Tibial nerve (tissue), 4 donors: ENCODE data around the gene LENEP. TPM values are rescaled to one million over a fixed set of nuclear protein-coding genes. Genes with fewer than 3 reads are reported as not detected.

Experiments used
- DNase-seq, 2 donors: peaks; one replicate each; pipeline ENCODE4 v3.0.0-alpha.2; 2019; ENCODE audit warnings: low spot score in 2 of 2
- H3K27ac ChIP-seq, 4 donors: fragments of 200-600 bp; sonication (generic) in 3 of 4; one replicate each; pipeline ENCODE4 v1.5.1; 2017 to 2019; ENCODE audit warnings: mild to moderate bottlenecking in 1 of 4
- H3K27me3 ChIP-seq, 2 donors: fragments of 200-600 bp; sonication (generic) in 1 of 2; one replicate each; pipeline versions ENCODE4 v1.5.1 to v1.6.0; 2017 to 2019
- H3K36me3 ChIP-seq, 3 donors: fragments of 200-600 bp; sonication (generic); one replicate each; pipeline ENCODE4 v1.5.1; 2018 to 2019
- H3K4me1 ChIP-seq, 4 donors: fragments of 200-600 bp; sonication (generic) in 3 of 4; one replicate each; pipeline ENCODE4 v1.5.1; 2017 to 2019
- H3K4me3 ChIP-seq, 4 donors: fragments of 200-600 bp; sonication (generic) in 3 of 4; one replicate each; pipeline ENCODE4 v1.5.1; 2017 to 2019; ENCODE audit warnings: mild to moderate bottlenecking in 1 of 4, moderate library complexity in 1 of 4
- H3K9me3 ChIP-seq, 4 donors: fragments of 200-600 bp; sonication (generic) in 3 of 4; one replicate each; pipeline ENCODE4 v1.5.1; 2017 to 2019
- EP300 ChIP-seq, 2 donors: sonication (generic); formaldehyde crosslinking; IDR thresholded peaks; one replicate each; pipeline ENCODE4 v1.6.1; 2017; ENCODE audit warnings: antibody characterized with exemption in 2 of 2, mild to moderate bottlenecking in 1 of 2
- POLR2A ChIP-seq, 2 donors: fragments of 450-650 bp; IDR thresholded peaks; one replicate each; pipeline ENCODE4 v1.6.1; 2017; ENCODE audit warnings: antibody characterized with exemption in 2 of 2, mild to moderate bottlenecking in 2 of 2, moderate library complexity in 2 of 2
- WGBS, 2 donors: methylation state at CpG; one replicate each; pipeline ENCODE4 v1.1.5; 2018; 5-methylcytosine and 5-hydroxymethylcytosine counted together
- total RNA-seq, 4 donors: library from RNA; depleted of rRNA; stranded (reverse); fragments of >200 nt; gene quantifications; one replicate each; pipeline ENCODE4 v1.1.0, GENCODE V29; 2016
- TF ChIP-seq, protein P1 (sequence below), 5 experiments: fragments of 200-600 bp in 3 of 5; fragments of 450-650 bp in 2 of 5; sonication (generic) in 3 of 5; IDR thresholded peaks; one replicate each; pipeline ENCODE4 v1.5.1; 2016 to 2019; ENCODE audit warnings: antibody characterized with exemption in 5 of 5, mild to moderate bottlenecking in 3 of 5, moderate library complexity in 2 of 5

LENEP gene
- total RNA-seq, 4 donors from 2014 or later, result 1.5 TPM; not detected in 3

DNA sequence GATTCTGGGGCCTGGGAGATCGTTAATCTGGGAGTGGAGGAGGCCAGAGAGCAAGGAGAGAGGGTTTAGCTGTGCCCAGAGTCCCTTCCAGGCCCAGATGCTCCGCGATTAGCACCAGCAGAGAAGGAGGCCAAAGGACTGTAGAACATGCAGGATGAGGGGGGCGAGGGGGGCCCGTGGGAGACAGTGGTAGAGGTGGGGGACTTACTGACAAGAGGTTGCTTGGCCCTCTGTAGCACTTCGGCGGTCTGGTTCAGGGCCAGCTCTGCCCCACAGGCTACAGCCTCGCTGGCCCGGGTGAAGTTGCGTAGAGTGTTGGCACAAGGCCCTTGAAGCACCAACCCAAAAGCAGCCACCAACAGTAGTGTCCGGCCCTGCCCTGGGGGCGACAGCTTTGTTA, 39.5 kb downstream of the LENEP start:
- WGBS, 2 donors, result 70 to 86% methylated on average over 8 to 12 of the region's 12 CpGs
- peaks cover 0 to 4% (median 0%) of the 10 kb centered on the region in 4 donors for H3K4me1 ChIP-seq
- no peaks in the 10 kb centered on the region for H3K9me3 ChIP-seq
- no peak overlapping the region for H3K4me3 ChIP-seq
- H3K36me3 ChIP-seq, result no peaks in the 10 kb centered on the region
- H3K27me3 ChIP-seq, result no peaks in the 10 kb centered on the region
- H3K27ac ChIP-seq, result no peak overlapping the region
- no peak for TF ChIP-seq EP300 (IDR thresholded peaks at IDR 0.05)
- TF ChIP-seq, protein P1, sequence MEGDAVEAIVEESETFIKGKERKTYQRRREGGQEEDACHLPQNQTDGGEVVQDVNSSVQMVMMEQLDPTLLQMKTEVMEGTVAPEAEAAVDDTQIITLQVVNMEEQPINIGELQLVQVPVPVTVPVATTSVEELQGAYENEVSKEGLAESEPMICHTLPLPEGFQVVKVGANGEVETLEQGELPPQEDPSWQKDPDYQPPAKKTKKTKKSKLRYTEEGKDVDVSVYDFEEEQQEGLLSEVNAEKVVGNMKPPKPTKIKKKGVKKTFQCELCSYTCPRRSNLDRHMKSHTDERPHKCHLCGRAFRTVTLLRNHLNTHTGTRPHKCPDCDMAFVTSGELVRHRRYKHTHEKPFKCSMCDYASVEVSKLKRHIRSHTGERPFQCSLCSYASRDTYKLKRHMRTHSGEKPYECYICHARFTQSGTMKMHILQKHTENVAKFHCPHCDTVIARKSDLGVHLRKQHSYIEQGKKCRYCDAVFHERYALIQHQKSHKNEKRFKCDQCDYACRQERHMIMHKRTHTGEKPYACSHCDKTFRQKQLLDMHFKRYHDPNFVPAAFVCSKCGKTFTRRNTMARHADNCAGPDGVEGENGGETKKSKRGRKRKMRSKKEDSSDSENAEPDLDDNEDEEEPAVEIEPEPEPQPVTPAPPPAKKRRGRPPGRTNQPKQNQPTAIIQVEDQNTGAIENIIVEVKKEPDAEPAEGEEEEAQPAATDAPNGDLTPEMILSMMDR (IDR thresholded peaks at IDR 0.05), result no peak
- TF ChIP-seq POLR2A (IDR thresholded peaks at IDR 0.05), result no peak
- DNase-seq, result no peak

GRCh38 chr1:155033524-155033923, 40.1 kb downstream of the LENEP start, which contains the start of the genes DCST1 and DCST2:
Gene DCST1, plus strand, starts transcription at chr1:155033824. Its CDS starts 213 bp downstream, at chr1:155034037.
Gene DCST2, minus strand, starts transcription at chr1:155033781. Its CDS starts 80 bp downstream, at chr1:155033701.
- 90 to 93% methylated on average over 6 to 9 of the region's 9 CpGs for WGBS, 2 donors
- H3K4me1 ChIP-seq, result peaks cover 0 to 8% (median 0%) of the 10 kb centered on the region in 4 donors

DNA sequence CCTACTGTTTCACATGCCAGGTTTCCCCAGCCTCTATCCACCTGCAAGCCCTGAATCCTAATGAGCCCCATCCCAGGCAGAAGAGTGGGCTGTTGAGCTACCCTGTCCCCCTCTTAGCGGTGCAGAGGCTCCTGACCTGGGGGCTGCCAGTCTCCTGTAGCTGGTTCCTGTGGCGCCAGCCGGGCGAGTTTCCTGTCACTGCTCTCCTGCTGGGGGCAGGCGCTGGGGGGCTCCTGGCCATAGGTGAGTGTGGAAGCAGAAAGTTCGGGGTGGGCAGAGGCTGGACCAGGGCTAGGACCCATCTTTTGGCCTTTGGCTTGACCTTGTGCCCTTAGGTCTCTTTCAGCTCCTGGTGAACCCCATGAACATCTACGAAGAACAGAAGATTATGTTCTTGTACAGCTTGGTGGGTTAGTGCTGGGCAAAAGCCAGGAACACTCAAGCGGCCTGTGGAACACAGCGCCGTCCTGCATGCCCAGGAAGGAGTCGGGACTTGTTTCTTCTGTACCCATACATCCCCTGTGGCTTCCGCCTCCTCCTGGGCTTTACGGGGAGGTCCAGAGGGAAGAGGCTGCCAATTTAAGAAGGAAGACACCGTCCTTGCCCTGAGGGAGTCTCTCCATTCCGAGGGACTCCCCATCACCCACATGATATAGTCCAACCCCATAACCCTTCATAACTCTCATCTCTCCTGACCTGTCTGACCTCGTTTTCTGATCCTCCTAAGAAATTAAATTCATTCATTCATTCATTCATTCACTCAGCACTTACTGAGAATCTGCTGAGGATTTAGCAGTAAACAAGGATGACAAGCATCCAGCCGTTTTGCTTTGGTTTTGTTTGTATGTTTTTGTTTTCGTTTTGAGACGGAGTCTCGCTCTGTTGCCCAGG, 41.2 kb downstream of the LENEP start:
- Histone ChIP-seq H3K27me3 (no peaks in the 10 kb centered on the region), H3K4me3 (no peak overlapping the region), H3K9me3 (no peaks in the 10 kb centered on the region), H3K36me3 (no peaks in the 10 kb centered on the region), H3K27ac (no peak overlapping the region), H3K4me1 (peaks cover 0 to 15% (median 0%) of the 10 kb centered on the region in 4 donors)
- DNase-seq, result no peak
- TF ChIP-seq, protein P1 (IDR thresholded peaks at IDR 0.05), result no peak
- TF ChIP-seq POLR2A (IDR thresholded peaks at IDR 0.05), result no peak
- TF ChIP-seq EP300 (IDR thresholded peaks at IDR 0.05), result no peak
- 77 to 85% methylated on average over 20 of the region's 20 CpGs for WGBS, 2 donors

More at GRCh38 chr1:155033524-155033923, 40.1 kb downstream of the LENEP start, which contains the start of the genes DCST1 and DCST2:
- TF ChIP-seq POLR2A (IDR thresholded peaks at IDR 0.05) (no peak), EP300 (IDR thresholded peaks at IDR 0.05) (no peak)
- TF ChIP-seq, protein P1 (IDR thresholded peaks at IDR 0.05), result no peak
- H3K4me3 ChIP-seq, result no peak within 1 kb of the TSS
- no peaks in the 10 kb centered on the region for H3K27me3 ChIP-seq
- DNase-seq, result no peak
- no peak within 1 kb of the TSS for H3K27ac ChIP-seq
- H3K36me3 ChIP-seq, result no peaks in the 10 kb centered on the region
- H3K9me3 ChIP-seq, result no peaks in the 10 kb centered on the region

GRCh38 chr1:155035936-155036335, 42.5 kb downstream of the LENEP start:
- Histone ChIP-seq H3K4me1 (peaks cover 0 to 15% (median 0%) of the 10 kb centered on the region in 4 donors), H3K36me3 (no peaks in the 10 kb centered on the region), H3K4me3 (no peak overlapping the region), H3K9me3 (no peaks in the 10 kb centered on the region), H3K27ac (no peak overlapping the region), H3K27me3 (no peaks in the 10 kb centered on the region)
- DNase-seq, result no peak
- TF ChIP-seq POLR2A (IDR thresholded peaks at IDR 0.05), result no peak
- TF ChIP-seq EP300 (IDR thresholded peaks at IDR 0.05), result no peak
- TF ChIP-seq, protein P1 (IDR thresholded peaks at IDR 0.05), result no peak
- WGBS, 2 donors, result 77 to 88% methylated on average over 2 of the region's 2 CpGs

DNA sequence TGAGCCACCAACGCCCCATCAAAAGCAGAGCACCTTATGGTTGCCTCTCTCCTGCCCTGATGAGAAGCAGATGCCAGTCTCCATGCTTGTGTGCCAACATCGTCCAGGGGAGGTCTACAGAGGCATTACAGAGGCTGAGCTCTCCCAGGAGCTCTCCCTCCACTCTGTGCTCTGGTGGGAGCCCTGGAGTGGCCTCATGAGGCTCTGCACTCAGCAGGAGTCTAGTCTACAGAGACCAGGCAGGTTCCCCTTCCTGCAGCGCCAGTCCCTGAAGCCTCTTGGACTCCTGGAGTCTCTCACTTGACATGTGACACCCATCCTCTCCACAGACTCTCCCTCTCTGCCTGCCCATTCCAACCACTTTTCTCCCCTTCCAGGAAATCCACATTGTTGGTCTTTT, 43.7 kb downstream of the LENEP start:
- Histone ChIP-seq H3K4me3 (no peak overlapping the region), H3K27me3 (no peaks in the 10 kb centered on the region), H3K9me3 (no peaks in the 10 kb centered on the region), H3K36me3 (no peaks in the 10 kb centered on the region), H3K27ac (no peak overlapping the region), H3K4me1 (peaks cover 0 to 15% (median 0%) of the 10 kb centered on the region in 4 donors)
- WGBS, 2 donors, result 74 to 83% methylated on average over 3 of the region's 3 CpGs
- no peak for TF ChIP-seq POLR2A (IDR thresholded peaks at IDR 0.05)
- DNase-seq, result no peak
